GM23338 (cell line): ENCODE data around the gene POLK. TPM values are rescaled to one million over a fixed set of nuclear protein-coding genes. Genes with fewer than 3 reads are reported as not detected.
A peak's percentile ranks its signal among the peaks of the same experiment; 100 is the strongest.

Experiments
- ATAC-seq: fragments of 200-7000 bp; cut with Tn5 transposase; 3 replicates; pipeline ENCODE4 v1.9.1; 2020
- DNase-seq: peaks from one replicate; pipeline ENCODE4 v3.0.0-alpha.2; 2015; ENCODE audit warnings: low spot score
- H2AFZ ChIP-seq: fragments of 200-600 bp; sonication (generic); 2 replicates; pipeline ENCODE4 v1.8.0; 2016; ENCODE audit warnings: antibody characterized with exemption, mild to moderate bottlenecking, moderate library complexity
- H3F3A ChIP-seq: fragments of 200-600 bp; sonication (generic); replicated peaks from 2 replicates; pipeline ENCODE4 v1.8.0; 2017; ENCODE audit warnings: antibody characterized with exemption, mixed run types, low read depth
- H3K27ac ChIP-seq: fragments of 200-600 bp; sonication (generic); 2 replicates; pipeline ENCODE4 v1.6.1; 2016; ENCODE audit warnings: low read depth
- H3K27me3 ChIP-seq: fragments of 200-600 bp; sonication (generic); 2 replicates; pipeline ENCODE4 v1.8.0; 2016; ENCODE audit warnings: mild to moderate bottlenecking, mixed run types, moderate library complexity; ENCODE audit not compliant: insufficient read depth
- H3K36me3 ChIP-seq: fragments of 200-600 bp; sonication (generic); 2 replicates; pipeline ENCODE4 v1.8.0; 2016; ENCODE audit warnings: mild to moderate bottlenecking; ENCODE audit not compliant: insufficient read depth
- H3K4me1 ChIP-seq: fragments of 200-600 bp; sonication (generic); 2 replicates; pipeline ENCODE4 v1.8.0; 2016; ENCODE audit warnings: mild to moderate bottlenecking, moderate library complexity; ENCODE audit not compliant: insufficient read depth
- H3K4me2 ChIP-seq: fragments of 200-600 bp; sonication (generic); 2 replicates; pipeline ENCODE4 v1.7.1; 2017; ENCODE audit warnings: mixed run types
- H3K4me3 ChIP-seq: fragments of 200-600 bp; sonication (generic); 2 replicates; pipeline ENCODE4 v1.6.1; 2016; ENCODE audit warnings: mixed run types
- H3K79me2 ChIP-seq: fragments of 200-600 bp; sonication (generic); replicated peaks from 2 replicates; pipeline ENCODE4 v1.8.0; 2017; ENCODE audit warnings: mild to moderate bottlenecking; ENCODE audit not compliant: insufficient read depth
- H3K9me2 ChIP-seq: fragments of 200-600 bp; sonication (generic); 2 replicates; pipeline ENCODE4 v1.8.0; 2017; ENCODE audit not compliant: insufficient read depth
- H4K20me1 ChIP-seq: fragments of 200-600 bp; sonication (generic); replicated peaks from 2 replicates; pipeline ENCODE4 v1.8.0; 2017; ENCODE audit warnings: mild to moderate bottlenecking; ENCODE audit not compliant: insufficient read depth
- H3K27ac Mint-ChIP-seq: 2 replicates; pipeline ENCODE4 v1.8.0; 2020; ENCODE audit warnings: inconsistent platforms, mild to moderate bottlenecking, moderate library complexity, mixed read lengths
- H3K27me3 Mint-ChIP-seq: 3 replicates; pipeline ENCODE4 v1.8.0; 2022; ENCODE audit warnings: low read depth, mild to moderate bottlenecking, moderate library complexity, mixed read lengths, inconsistent platforms; ENCODE audit not compliant: insufficient read depth, poor library complexity
- H3K36me3 Mint-ChIP-seq: 3 replicates; pipeline ENCODE4 v1.8.0; 2021; ENCODE audit warnings: low read depth, mild to moderate bottlenecking, inconsistent platforms, moderate library complexity, mixed read lengths
- H3K4me1 Mint-ChIP-seq: 3 replicates; pipeline ENCODE4 v1.8.0; 2020; ENCODE audit warnings: mild to moderate bottlenecking, inconsistent platforms, mixed read lengths
- H3K4me3 Mint-ChIP-seq: 3 replicates; pipeline ENCODE4 v1.8.0; 2021; ENCODE audit warnings: moderate library complexity, mild to moderate bottlenecking, inconsistent platforms, mixed read lengths
- H3K9me3 Mint-ChIP-seq: 3 replicates; pipeline ENCODE4 v1.8.0; 2020; ENCODE audit warnings: moderate library complexity, mild to moderate bottlenecking, inconsistent platforms, mixed read lengths
- CREB1 ChIP-seq: fragments of 250-450 bp; sonication (Bioruptor Pico); IDR thresholded peaks from 2 replicates; pipeline ENCODE4 v1.5.0; 2020; ENCODE audit warnings: low read depth, mild to moderate bottlenecking, moderate library complexity
- CTCF ChIP-seq, 2 experiments: fragments of 200-600 bp in 1 of 2; sonication (generic) in 1 of 2; conservative IDR thresholded peaks; 2 replicates each; pipeline versions ENCODE4 v1.5.1 to v1.6.1; 2016 to 2017; ENCODE audit warnings: antibody characterized with exemption in 2 of 2, low read depth in 2 of 2, mild to moderate bottlenecking in 2 of 2, moderate library complexity in 1 of 2
- ETS1 ChIP-seq: IDR thresholded peaks from 2 replicates; pipeline ENCODE4 v1.6.1; 2016; ENCODE audit warnings: antibody characterized with exemption
- EZH2 ChIP-seq: fragments of 200-600 bp; sonication (generic); IDR thresholded peaks from one replicate; pipeline ENCODE4 v1.8.0; 2017; ENCODE audit warnings: antibody characterized with exemption, mild to moderate bottlenecking, low read depth; ENCODE audit not compliant: unreplicated experiment
- EZH2phosphoT487 ChIP-seq: fragments of 200-600 bp; sonication (generic); IDR thresholded peaks from one replicate; pipeline ENCODE4 v1.8.1; 2018; ENCODE audit warnings: antibody characterized with exemption; ENCODE audit not compliant: unreplicated experiment
- NANOG ChIP-seq: IDR thresholded peaks from 2 replicates; pipeline ENCODE4 v1.6.1; 2016; ENCODE audit warnings: antibody characterized with exemption, borderline replicate concordance
- POLR2AphosphoS5 ChIP-seq: IDR thresholded peaks from 2 replicates; pipeline ENCODE4 v1.6.1; 2016; ENCODE audit warnings: antibody characterized with exemption, low read depth
- REST ChIP-seq: IDR thresholded peaks from one replicate; pipeline ENCODE4 v1.6.1; 2018; ENCODE audit warnings: antibody characterized with exemption; ENCODE audit not compliant: unreplicated experiment
- STAT1 ChIP-seq: IDR thresholded peaks from one replicate; pipeline ENCODE4 v1.6.1; 2016; ENCODE audit warnings: antibody characterized with exemption; ENCODE audit not compliant: unreplicated experiment
- long read RNA-seq: library from polyadenylated mRNA; unstranded; transcript quantifications from one replicate; pipeline ENCODE4 v2.0.0, GENCODE V29; 2020; ENCODE audit not compliant: unreplicated experiment
- polyA plus RNA-seq: library from polyadenylated mRNA; unstranded; fragments of >200 nt; fragmentation: Nextera tagmentation; extraction: Ambion mirVana; gene quantifications from 2 replicates; pipeline ENCODE4 v1.2.1, GENCODE V29; 2016
- total RNA-seq: library from RNA; depleted of rRNA; stranded (reverse); fragments of >200 nt; shearing (Covaris generic); gene quantifications from 2 replicates; pipeline ENCODE4 v1.2.3, GENCODE V29; 2014; rRNA removed

The POLK gene
- total RNA-seq (10.9 and 14.5 TPM in 2 replicates), polyA plus RNA-seq (5.4 and 6.3 TPM in 2 replicates)
- long read RNA-seq = 0 reads

GRCh38 chr5:75511435-75512382 is at the start of gene POLK, which contains the start of gene CERT1:
Gene POLK (plus strand): TSS chr5:75511891.
Gene CERT1 (minus strand): TSS chr5:75511629. CDS start chr5:75511207, 422 bp downstream.
- H2AFZ ChIP-seq = peak within 1 kb of the TSS; percentile 77
- Mint-ChIP-seq H3K4me1 (peaks cover 16% of the 10 kb centered on the region), H3K36me3 (peaks cover 2% of the 10 kb centered on the region; the same call in 2 of the 3 replicates), H3K4me3 (peak within 1 kb of the TSS; percentile 94), H3K9me3 (no peaks in the 10 kb centered on the region; the same call in 2 of the 3 replicates), H3K27ac (peak within 1 kb of the TSS; percentile 84), H3K27me3 (peaks cover 19% of the 10 kb centered on the region)
- TF ChIP-seq EZH2 (no peak), ETS1 (peak; percentile 93), CREB1 (CRISPR knock-in tag) (peak; percentile 79), POLR2AphosphoS5 (peak; percentile 74)
- H3K27me3 ChIP-seq = no peaks in the 10 kb centered on the region
- DNase-seq (peak; percentile 99), ATAC-seq (peak; percentile 94)
- H3K9me2 ChIP-seq = no peaks in the 10 kb centered on the region
- no peaks in the 10 kb centered on the region; the same call in 1 of the 2 replicates for H4K20me1 ChIP-seq
- H3F3A ChIP-seq = no peaks in the 10 kb centered on the region
- peaks cover 51% of the 10 kb centered on the region for H3K79me2 ChIP-seq
- H3K4me3 ChIP-seq = peak within 1 kb of the TSS; percentile 62
- H3K4me2 ChIP-seq = peak within 1 kb of the TSS; percentile 93
- H3K27ac ChIP-seq = no peak within 1 kb of the TSS
- H3K36me3 ChIP-seq = no peaks in the 10 kb centered on the region
- peaks cover 15% of the 10 kb centered on the region; the same call in 1 of the 2 replicates for H3K4me1 ChIP-seq

DNA sequence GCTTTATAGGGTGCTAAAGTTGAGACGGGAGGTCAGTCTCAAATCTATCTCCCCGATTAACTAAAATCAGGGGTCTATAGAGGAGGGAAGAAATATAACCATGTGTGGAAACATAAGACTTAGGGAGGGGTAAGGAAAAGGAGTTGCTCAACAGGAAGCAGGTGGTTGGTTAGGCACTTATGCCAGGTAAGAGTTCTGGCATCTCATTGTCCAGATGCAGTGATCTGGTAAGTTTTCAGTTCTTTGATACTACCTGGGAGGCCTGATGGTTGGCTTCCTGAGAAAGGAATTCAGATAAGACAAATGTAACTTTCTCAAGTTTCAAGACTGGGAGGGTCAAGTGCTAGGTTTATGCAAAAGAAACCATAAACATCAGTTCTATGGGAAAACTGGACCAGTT is 48.0 kb upstream of the POLK start:
- Histone ChIP-seq H2AFZ (no peak overlapping the region), H3K27me3 (no peaks in the 10 kb centered on the region), H3K4me1 (peaks cover 39% of the 10 kb centered on the region), H3K79me2 (peaks cover 60% of the 10 kb centered on the region), H4K20me1 (0 out of 2 replicates have a peak, but pooled peaks cover 4% of the 10 kb centered on the region), H3F3A (no peaks in the 10 kb centered on the region), H3K4me2 (no peak overlapping the region), H3K27ac (no peak overlapping the region), H3K4me3 (no peak overlapping the region), H3K9me2 (no peaks in the 10 kb centered on the region), H3K36me3 (no peaks in the 10 kb centered on the region)
- peaks cover 4% of the 10 kb centered on the region for H3K27me3 Mint-ChIP-seq
- no peak overlapping the region for H3K27ac Mint-ChIP-seq
- ATAC-seq (no peak), DNase-seq (no peak)
- no peak overlapping the region for H3K4me3 Mint-ChIP-seq
- H3K4me1 Mint-ChIP-seq = peaks cover 48% of the 10 kb centered on the region
- peaks cover 7% of the 10 kb centered on the region; the same call in 2 of the 3 replicates for H3K36me3 Mint-ChIP-seq
- H3K9me3 Mint-ChIP-seq = peaks cover 2% of the 10 kb centered on the region; the same call in 1 of the 3 replicates
- TF ChIP-seq CTCF (conservative IDR thresholded peaks at IDR 0.05; ENCODE audit: low read depth in 2 of 2) = no peak
- no peak for TF ChIP-seq NANOG
- TF ChIP-seq CREB1 (CRISPR knock-in tag) = no peak
- TF ChIP-seq EZH2phosphoT487 = no peak
- no peak for TF ChIP-seq ETS1
- TF ChIP-seq REST = no peak
- no peak for TF ChIP-seq EZH2
- TF ChIP-seq STAT1 = no peak
